ENCODE data around the gene ARHGAP15.

The ARHGAP15 gene

DNA sequence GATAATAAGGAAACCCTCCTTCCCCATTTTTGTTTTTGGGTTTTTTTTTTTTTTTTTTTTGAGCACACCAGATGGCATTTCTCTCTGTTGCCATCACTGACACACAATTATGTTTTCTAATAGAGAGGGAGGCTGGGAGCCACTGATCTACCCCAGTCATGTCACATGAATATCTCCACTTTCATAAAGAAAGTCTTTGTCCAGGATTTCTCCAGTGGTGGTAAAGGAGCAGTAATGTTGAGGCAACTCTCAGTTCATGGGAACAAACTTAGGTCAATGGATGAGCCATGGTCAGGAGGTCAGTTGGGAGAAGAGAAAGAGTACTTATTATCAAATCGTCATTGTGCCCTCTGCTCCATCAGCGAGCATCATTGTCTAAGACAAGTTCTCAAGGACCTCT is 603.7 kb downstream of the ARHGAP15 start:
- no peak overlapping the region for H3K27ac ChIP-seq
- TF ChIP-seq, protein P1, sequence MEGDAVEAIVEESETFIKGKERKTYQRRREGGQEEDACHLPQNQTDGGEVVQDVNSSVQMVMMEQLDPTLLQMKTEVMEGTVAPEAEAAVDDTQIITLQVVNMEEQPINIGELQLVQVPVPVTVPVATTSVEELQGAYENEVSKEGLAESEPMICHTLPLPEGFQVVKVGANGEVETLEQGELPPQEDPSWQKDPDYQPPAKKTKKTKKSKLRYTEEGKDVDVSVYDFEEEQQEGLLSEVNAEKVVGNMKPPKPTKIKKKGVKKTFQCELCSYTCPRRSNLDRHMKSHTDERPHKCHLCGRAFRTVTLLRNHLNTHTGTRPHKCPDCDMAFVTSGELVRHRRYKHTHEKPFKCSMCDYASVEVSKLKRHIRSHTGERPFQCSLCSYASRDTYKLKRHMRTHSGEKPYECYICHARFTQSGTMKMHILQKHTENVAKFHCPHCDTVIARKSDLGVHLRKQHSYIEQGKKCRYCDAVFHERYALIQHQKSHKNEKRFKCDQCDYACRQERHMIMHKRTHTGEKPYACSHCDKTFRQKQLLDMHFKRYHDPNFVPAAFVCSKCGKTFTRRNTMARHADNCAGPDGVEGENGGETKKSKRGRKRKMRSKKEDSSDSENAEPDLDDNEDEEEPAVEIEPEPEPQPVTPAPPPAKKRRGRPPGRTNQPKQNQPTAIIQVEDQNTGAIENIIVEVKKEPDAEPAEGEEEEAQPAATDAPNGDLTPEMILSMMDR (conservative IDR thresholded peaks at IDR 0.05; ENCODE audit: low read depth, low read length), result no peak
- no peaks in the 10 kb centered on the region for H3K79me2 ChIP-seq (ENCODE audit: insufficient read depth, low read depth)
- no peak overlapping the region for H2AFZ ChIP-seq (ENCODE audit: low read depth)
- no peaks in the 10 kb centered on the region for H4K20me1 ChIP-seq (ENCODE audit: insufficient read depth)
- H3K36me3 ChIP-seq (ENCODE audit: insufficient read depth), result no peaks in the 10 kb centered on the region
- H3K4me2 ChIP-seq, result no peak overlapping the region
- H3K4me3 ChIP-seq (IDR thresholded peaks at IDR 0.05; ENCODE audit: insufficient read depth, low read depth, low read length), result no peak overlapping the region
- H3K4me1 ChIP-seq (ENCODE audit: low read depth, poor library complexity, severe bottlenecking), result no peaks in the 10 kb centered on the region
- H3K9ac ChIP-seq, result no peak overlapping the region
- no peaks in the 10 kb centered on the region for H3K27me3 ChIP-seq (ENCODE audit: insufficient read depth, low read depth)

DNA sequence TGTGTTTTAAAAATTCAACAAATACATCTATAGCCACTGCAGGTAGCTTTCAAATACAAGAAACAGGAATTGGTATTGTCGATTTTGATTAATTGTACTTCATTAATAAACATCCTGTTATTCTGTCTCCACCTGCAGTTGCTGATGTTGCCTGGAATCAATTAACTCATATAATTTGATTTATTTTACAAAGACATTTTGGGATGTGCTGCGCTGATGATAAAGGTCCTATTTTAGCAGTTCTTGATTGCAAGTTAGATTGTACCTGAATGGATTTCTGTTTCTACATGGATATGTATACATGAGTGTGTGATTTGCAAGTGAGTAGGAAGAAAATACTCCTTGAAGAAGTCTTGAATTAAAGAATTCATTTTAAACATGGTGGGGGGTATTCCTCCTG is 605.3 kb downstream of the ARHGAP15 start:
- H3K4me3 ChIP-seq (IDR thresholded peaks at IDR 0.05; ENCODE audit: insufficient read depth, low read depth, low read length), result no peak overlapping the region
- H3K4me1 ChIP-seq (ENCODE audit: low read depth, poor library complexity, severe bottlenecking), result no peaks in the 10 kb centered on the region
- no peak overlapping the region for H3K9ac ChIP-seq
- H4K20me1 ChIP-seq (ENCODE audit: insufficient read depth), result no peaks in the 10 kb centered on the region
- H3K79me2 ChIP-seq (ENCODE audit: insufficient read depth, low read depth), result no peaks in the 10 kb centered on the region
- TF ChIP-seq, protein P1 (conservative IDR thresholded peaks at IDR 0.05; ENCODE audit: low read depth, low read length), result no peak
- no peak overlapping the region for H3K27ac ChIP-seq
- no peak overlapping the region for H3K4me2 ChIP-seq
- no peaks in the 10 kb centered on the region for H3K36me3 ChIP-seq (ENCODE audit: insufficient read depth)
- H2AFZ ChIP-seq (ENCODE audit: low read depth), result no peak overlapping the region
- H3K27me3 ChIP-seq (ENCODE audit: insufficient read depth, low read depth), result no peaks in the 10 kb centered on the region

DNA sequence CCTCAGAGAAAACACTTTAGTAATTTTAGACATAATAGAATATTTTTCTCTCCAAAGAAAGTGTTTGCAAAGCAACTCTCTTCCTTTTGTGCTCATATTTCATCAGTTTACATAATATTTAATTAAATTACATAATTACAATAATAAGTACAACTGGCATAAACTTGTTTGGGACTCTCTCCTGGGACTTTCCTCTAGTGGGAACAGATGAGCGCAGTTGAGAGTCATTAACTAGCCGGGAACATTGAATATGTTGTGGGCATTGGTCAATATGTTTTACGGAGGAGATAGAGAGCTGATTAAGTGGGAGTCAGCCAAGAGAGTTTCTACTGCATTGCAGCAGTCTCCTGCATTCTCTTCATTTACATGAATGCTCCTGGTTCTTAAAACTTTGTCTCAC is 607.7 kb downstream of the ARHGAP15 start:
- TF ChIP-seq, protein P1 (conservative IDR thresholded peaks at IDR 0.05; ENCODE audit: low read depth, low read length), result no peak
- Histone ChIP-seq H3K79me2 (ENCODE audit: insufficient read depth, low read depth) (no peaks in the 10 kb centered on the region), H4K20me1 (ENCODE audit: insufficient read depth) (no peaks in the 10 kb centered on the region), H3K4me1 (ENCODE audit: low read depth, poor library complexity, severe bottlenecking) (no peaks in the 10 kb centered on the region), H3K4me2 (no peak overlapping the region), H3K36me3 (ENCODE audit: insufficient read depth) (no peaks in the 10 kb centered on the region), H3K27ac (no peak overlapping the region), H2AFZ (ENCODE audit: low read depth) (no peak overlapping the region), H3K4me3 (IDR thresholded peaks at IDR 0.05; ENCODE audit: insufficient read depth, low read depth, low read length) (no peak overlapping the region), H3K9ac (no peak overlapping the region), H3K27me3 (ENCODE audit: insufficient read depth, low read depth) (no peaks in the 10 kb centered on the region)

DNA sequence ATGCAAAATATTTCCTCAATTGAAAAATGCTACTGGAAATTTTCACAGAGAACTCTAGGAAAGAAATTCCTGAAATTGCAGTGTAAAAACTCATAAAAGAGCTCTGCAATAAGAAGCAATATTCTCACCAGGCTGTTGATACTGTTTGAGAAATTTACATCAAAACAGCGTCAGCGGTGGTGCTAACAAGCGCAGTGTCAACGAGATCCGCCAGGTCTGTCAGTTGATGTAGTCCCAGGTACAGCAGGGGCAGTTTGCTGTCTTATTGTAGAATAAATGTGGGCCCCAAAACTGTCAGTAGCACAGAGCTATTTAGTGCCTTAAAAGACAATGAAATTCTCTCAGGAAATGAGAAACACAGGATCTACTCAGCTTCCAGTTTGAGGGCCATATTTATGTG is 611.2 kb downstream of the ARHGAP15 start:
- H3K27ac ChIP-seq, result no peak overlapping the region
- TF ChIP-seq, protein P1 (conservative IDR thresholded peaks at IDR 0.05; ENCODE audit: low read depth, low read length), result no peak
- H3K4me3 ChIP-seq (IDR thresholded peaks at IDR 0.05; ENCODE audit: insufficient read depth, low read depth, low read length), result no peak overlapping the region
- no peaks in the 10 kb centered on the region for H4K20me1 ChIP-seq (ENCODE audit: insufficient read depth)
- no peaks in the 10 kb centered on the region for H3K36me3 ChIP-seq (ENCODE audit: insufficient read depth)
- H3K27me3 ChIP-seq (ENCODE audit: insufficient read depth, low read depth), result no peaks in the 10 kb centered on the region
- no peak overlapping the region for H3K9ac ChIP-seq
- no peak overlapping the region for H2AFZ ChIP-seq (ENCODE audit: low read depth)
- no peaks in the 10 kb centered on the region for H3K79me2 ChIP-seq (ENCODE audit: insufficient read depth, low read depth)
- H3K4me1 ChIP-seq (ENCODE audit: low read depth, poor library complexity, severe bottlenecking), result no peaks in the 10 kb centered on the region
- no peak overlapping the region for H3K4me2 ChIP-seq

All from KMS-11 (cell line).